Measurements from ENCODE around the gene ATP13A3.

ATP13A3 gene

GRCh38 chr3:194386066-194386465 is 100.7 kb downstream of the ATP13A3 start:
- no peak overlapping the region for H3K4me3 ChIP-seq (ENCODE audit: low read depth, low read length)
- TF ChIP-seq CTCF (IDR thresholded peaks at IDR 0.05; ENCODE audit: low read depth, low read length), result no peak

- TF ChIP-seq CTCF (IDR thresholded peaks at IDR 0.05; ENCODE audit: low read depth, low read length), result no peak
- H3K4me3 ChIP-seq (ENCODE audit: low read depth, low read length), result no peak overlapping the region
These were observed 102.2 kb downstream of the ATP13A3 start for GRCh38 chr3:194384569-194385001.

- H3K4me3 ChIP-seq (ENCODE audit: low read depth, low read length), result no peak overlapping the region
These were observed 102.6 kb downstream of the ATP13A3 start for GRCh38 chr3:194384156-194384555.

GRCh38 chr3:194383276-194383940 is 103.4 kb downstream of the ATP13A3 start:
- H3K4me3 ChIP-seq (ENCODE audit: low read depth, low read length), result no peak overlapping the region
- TF ChIP-seq CTCF (IDR thresholded peaks at IDR 0.05; ENCODE audit: low read depth, low read length), result no peak

More at GRCh38 chr3:194384156-194384555, 102.6 kb downstream of the ATP13A3 start:
- TF ChIP-seq CTCF (IDR thresholded peaks at IDR 0.05; ENCODE audit: low read depth, low read length), result no peak

GRCh38 chr3:194382892-194383223 is 103.9 kb downstream of the ATP13A3 start:
- TF ChIP-seq CTCF (IDR thresholded peaks at IDR 0.05; ENCODE audit: low read depth, low read length), result no peak
- H3K4me3 ChIP-seq (ENCODE audit: low read depth, low read length), result no peak overlapping the region

- TF ChIP-seq CTCF (IDR thresholded peaks at IDR 0.05; ENCODE audit: low read depth, low read length), result no peak
- no peak overlapping the region for H3K4me3 ChIP-seq (ENCODE audit: low read depth, low read length)
These were observed 104.5 kb downstream of the ATP13A3 start for GRCh38 chr3:194382196-194382891.

GRCh38 chr3:194381460-194381875 is 105.3 kb downstream of the ATP13A3 start:
- no peak for TF ChIP-seq CTCF (IDR thresholded peaks at IDR 0.05; ENCODE audit: low read depth, low read length)
- H3K4me3 ChIP-seq (ENCODE audit: low read depth, low read length), result peak overlapping the region; percentile 31; the same call in 1 of the 2 replicates
